GF-D8 (cell line): Measurements from ENCODE around the gene RUSC2.
"Not testable (repeated sequence)": the region's sequence is repeated elsewhere in the genome, so short reads cannot be mapped to it uniquely, and the experiment has no call there.

Experiments used
- DNase-seq: peaks from one replicate; lab custom pipeline; 2025; lab: John Stamatoyannopoulos, UW

RUSC2 gene

GRCh38 chr9:35523556-35523955 is 33.6 kb downstream of the RUSC2 start:
- DNase-seq, result not testable (repeated sequence)

GRCh38 chr9:35526087-35526801 is 36.3 kb downstream of the RUSC2 start:
- peak; percentile 31 for DNase-seq

- no peak for DNase-seq
Observed at GRCh38 chr9:35529161-35529823, 39.4 kb downstream of the RUSC2 start.

GRCh38 chr9:35533398-35533797 is 43.5 kb downstream of the RUSC2 start:
- DNase-seq, result no peak

- DNase-seq, result not testable (repeated sequence)
Observed at GRCh38 chr9:35534921-35535320, 45.0 kb downstream of the RUSC2 start.

- no peak for DNase-seq
Observed at GRCh38 chr9:35537913-35538312, 48.0 kb downstream of the RUSC2 start.

- DNase-seq, result no peak
Observed at GRCh38 chr9:35538361-35539234, 48.7 kb downstream of the RUSC2 start.
